ENCODE results near the gene CLDN9.

Gene CLDN9

GRCh38 chr16:3001316-3001715 is 11.4 kb upstream of the CLDN9 start:
- DNase-seq (ENCODE audit: low spot score), result no peak
- TF ChIP-seq CTCF (IDR thresholded peaks at IDR 0.05; ENCODE audit: extremely low read depth, missing control alignments), result no peak

GRCh38 chr16:3003582-3004270 is 9.0 kb upstream of the CLDN9 start:
- peak; percentile 99 for DNase-seq (ENCODE audit: low spot score)
- TF ChIP-seq CTCF (IDR thresholded peaks at IDR 0.05; ENCODE audit: extremely low read depth, missing control alignments), result peak; percentile 61

GRCh38 chr16:3004319-3004718 is 8.4 kb upstream of the CLDN9 start:
- no peak for TF ChIP-seq CTCF (IDR thresholded peaks at IDR 0.05; ENCODE audit: extremely low read depth, missing control alignments)
- no peak for DNase-seq (ENCODE audit: low spot score)

- TF ChIP-seq CTCF (IDR thresholded peaks at IDR 0.05; ENCODE audit: extremely low read depth, missing control alignments), result no peak
- DNase-seq (ENCODE audit: low spot score), result no peak
These were observed 7.9 kb upstream of the CLDN9 start for GRCh38 chr16:3004781-3005284.

- DNase-seq (ENCODE audit: low spot score), result peak; percentile 59
- TF ChIP-seq CTCF (IDR thresholded peaks at IDR 0.05; ENCODE audit: extremely low read depth, missing control alignments), result no peak
These were observed 5.4 kb upstream of the CLDN9 start for GRCh38 chr16:3007059-3007956.

- TF ChIP-seq CTCF (IDR thresholded peaks at IDR 0.05; ENCODE audit: extremely low read depth, missing control alignments), result no peak
- DNase-seq (ENCODE audit: low spot score), result no peak
These were observed 4.6 kb upstream of the CLDN9 start for GRCh38 chr16:3007957-3008689.

Measured in GM20000 (cell line).